Activated naive CD4-positive, alpha-beta T cell treated with anti-CD3 and anti-CD28 coated beads, Interleukin-2, amount 50 U/mL, for 16 hours (primary cell): ENCODE measurements around the gene CPAMD8.
"Not testable (repeated sequence)": the region's sequence is repeated elsewhere in the genome, so short reads cannot be mapped to it uniquely, and the experiment has no call there.

Experiments
- DNase-seq: peaks from one replicate; pipeline ENCODE4 v3.0.0-alpha.2; 2020

CPAMD8 gene

DNA sequence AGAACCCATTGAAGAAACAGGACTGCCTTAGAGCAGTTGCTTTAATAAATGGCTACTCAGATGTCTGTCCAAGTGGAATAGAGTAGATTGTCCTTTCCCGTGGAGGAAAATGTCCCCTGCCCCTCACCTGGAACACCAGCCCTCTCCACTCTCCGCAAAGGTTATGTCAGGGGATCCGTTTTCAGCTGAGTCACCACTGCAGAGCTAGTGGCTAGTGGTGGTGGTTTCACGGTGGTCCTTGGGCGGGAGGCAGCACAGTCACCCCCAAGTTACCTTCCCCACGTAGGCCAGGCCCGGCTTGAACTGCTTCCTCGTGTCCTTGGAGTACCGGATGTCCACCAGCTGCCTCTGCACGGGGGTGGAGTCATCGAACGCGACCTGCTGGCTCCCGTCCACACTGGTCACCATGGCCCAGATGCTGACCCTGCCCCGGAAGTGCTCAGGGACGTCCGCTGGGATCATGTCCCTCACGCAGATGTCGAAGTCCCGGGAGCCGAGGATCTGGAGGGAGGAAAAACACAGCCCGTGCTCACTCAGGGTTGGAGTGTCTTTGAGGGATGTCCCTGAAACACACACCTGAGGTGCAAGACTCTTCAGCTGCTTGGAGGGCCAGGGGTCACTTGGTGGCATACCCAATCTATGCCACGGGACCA is 29.6 kb downstream of the CPAMD8 start:
- not testable (repeated sequence) for DNase-seq

DNA sequence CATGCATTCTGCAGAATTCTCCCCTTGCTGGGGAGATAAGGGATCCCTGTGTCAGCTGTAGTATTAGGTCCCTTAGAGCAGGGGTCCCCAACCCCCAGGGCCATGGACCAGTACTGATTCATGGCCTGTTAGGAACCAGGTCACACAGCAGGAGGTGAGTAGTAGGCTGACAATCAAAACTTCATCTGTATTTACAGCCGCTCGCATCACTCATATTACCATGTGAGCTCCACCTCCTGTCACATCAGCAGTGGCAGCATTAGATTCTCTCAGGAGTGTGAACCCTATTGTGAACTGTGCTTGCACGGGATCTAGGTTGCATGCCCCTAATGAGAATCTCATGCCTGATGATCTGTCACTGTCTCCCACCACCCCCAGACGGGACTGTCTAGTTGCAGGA is 37.9 kb downstream of the CPAMD8 start:
- DNase-seq = no peak

DNA sequence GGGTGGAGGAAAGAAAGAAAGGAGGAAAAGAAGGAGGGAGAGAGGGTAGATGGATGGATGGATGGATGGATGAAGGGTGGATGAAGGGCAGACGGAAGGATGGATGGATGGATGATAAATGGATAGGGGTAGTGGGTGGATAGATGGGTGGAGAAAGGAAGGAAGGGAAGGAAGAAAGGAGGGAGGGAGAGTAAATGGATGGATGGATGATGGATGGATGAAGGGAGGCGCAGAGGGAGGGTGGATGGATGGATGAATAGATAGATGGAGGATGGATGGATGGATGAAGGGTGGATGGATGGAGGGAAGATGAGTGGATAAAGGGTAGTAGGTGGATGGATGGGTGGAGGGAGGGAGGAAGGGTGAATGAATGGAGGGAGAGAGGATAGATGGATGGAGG is 41.2 kb downstream of the CPAMD8 start:
- no peak for DNase-seq

DNA sequence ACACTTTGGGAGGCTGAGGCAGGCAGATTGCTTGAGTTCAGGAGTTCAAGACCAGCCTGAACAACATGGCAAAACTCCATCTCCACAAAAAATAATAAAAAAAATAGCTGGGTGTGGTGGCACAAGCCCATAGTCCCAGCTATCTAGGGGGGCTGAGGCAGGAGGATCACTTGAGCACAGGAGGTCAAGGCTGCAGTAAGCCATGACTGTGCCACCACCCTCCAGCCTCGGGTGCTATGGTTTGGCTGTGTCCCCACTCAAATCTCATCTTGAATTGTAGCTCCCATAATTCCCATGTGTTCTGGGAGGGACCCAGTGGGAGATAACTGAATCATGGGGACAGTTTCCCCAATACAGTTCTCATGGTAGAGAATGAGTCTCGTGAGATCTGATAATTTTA is 44.0 kb downstream of the CPAMD8 start:
- not testable (repeated sequence) for DNase-seq

DNA sequence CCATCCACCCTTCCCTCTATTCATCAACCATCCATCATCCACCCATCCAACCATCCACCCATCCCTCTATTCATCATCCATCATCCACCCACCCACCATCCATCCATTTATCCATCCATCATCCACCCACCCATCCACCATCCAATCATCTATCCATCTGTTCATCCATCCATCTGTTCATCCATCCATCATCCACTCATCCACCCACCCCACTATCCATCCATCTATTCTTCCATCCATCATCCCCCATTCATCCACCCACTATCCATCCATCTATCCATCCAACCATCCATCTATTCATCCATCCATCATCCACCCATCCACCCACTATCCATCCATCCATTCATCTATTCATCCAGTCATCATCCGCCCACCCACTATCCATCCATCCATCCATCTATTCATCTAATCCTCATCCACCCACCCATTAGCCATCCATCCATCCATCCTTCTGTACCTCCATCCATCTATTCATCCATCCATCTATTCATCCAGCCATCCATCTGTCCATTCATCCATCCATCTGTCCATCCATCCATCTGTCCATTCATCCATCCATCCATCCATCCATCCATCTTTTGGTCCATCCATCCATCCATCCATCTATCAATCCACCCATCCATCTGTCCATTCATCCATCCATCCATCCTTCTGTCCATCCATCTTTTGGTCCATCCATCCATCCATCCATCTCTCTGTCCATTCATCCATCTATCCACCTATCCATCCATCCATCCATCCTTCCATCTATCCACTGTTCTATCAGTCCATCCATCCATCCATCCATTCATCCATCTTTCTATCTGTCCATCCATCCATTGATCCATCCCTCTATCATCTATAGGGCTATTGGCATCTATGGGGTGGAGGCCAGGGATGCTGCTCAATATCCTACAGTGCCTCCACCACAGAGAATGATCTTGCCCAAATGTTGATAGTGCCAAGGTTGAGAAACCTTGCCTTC is 47.5 kb downstream of the CPAMD8 start:
- DNase-seq = no peak

DNA sequence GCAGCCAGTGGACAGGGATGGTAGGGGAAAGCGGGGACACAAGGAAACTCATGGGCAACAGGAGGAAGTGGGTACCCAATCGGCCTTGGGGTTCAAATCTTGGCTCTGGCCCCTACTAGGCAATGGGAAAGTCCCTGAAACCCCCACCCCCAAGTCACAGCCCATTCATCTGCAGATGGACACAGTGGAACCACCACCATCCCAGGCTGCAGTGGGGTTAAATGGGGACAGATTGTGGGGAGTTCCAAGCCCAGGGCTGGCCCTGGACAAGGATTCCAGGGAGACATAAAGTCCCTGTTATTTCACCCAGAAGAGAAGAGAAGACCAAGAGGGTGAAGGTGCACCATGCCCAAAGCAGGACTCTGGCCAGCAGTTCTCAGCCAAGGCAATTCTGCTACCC is 48.5 kb downstream of the CPAMD8 start:
- no peak for DNase-seq

DNA sequence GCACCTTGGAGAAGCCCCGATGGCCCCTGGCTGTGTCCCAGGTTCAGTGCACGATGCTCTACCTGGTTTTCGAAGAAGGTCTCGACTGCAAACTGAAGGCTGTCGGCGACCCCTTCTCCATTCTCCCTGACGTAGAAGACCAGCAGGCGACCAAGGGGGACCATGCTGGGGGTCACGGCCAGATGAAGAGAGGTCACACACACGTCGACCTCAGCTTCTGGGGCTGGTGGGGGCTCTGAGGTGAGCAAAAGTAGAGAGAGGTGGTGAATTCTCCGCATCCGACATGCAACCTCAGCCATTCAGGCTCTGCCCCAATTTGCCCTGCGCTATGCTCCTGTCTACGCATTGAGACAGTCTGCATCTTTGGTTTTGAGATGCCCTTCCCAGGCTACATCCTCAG is 49.3 kb downstream of the CPAMD8 start:
- DNase-seq = no peak

DNA sequence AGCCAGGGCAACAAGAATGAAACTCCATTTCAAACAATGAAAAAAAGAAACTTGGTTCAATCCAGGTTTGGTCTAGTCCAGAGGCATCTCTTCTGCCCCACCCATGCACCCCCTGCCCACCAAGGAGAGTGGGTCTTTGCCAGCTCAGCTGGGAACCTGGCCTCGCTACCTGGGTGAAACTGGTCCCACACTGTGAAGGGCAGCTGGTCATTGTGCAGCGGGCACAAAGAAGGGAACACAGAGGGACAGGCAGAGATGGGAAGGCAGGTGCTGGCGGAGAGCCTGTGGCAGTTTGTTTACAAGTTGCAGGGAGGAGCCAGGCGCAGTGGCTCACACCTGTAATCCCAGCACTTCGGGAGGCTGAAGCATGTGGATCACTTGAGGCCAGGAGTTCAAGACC is 50.2 kb downstream of the CPAMD8 start:
- DNase-seq = no peak

DNA sequence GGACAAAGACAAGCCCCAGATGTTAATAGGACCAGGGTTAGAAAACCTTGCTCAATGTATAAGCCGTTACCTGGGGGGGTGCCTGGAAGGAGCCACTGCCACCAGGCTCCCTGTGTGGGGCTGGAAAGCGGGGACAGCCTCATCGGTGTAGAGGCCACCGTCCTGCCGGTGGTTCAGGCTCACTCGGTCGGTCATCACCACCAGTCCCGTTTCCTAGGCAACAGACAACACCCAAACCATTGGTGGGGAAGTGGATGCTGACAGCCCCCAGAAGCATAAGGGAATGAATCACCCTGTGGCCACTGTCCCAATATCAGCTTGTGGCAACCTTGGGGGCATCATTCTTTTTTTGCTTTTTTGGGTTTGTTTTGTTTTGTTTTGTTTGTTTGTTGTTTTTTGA is 55.8 kb downstream of the CPAMD8 start:
- no peak for DNase-seq

DNA sequence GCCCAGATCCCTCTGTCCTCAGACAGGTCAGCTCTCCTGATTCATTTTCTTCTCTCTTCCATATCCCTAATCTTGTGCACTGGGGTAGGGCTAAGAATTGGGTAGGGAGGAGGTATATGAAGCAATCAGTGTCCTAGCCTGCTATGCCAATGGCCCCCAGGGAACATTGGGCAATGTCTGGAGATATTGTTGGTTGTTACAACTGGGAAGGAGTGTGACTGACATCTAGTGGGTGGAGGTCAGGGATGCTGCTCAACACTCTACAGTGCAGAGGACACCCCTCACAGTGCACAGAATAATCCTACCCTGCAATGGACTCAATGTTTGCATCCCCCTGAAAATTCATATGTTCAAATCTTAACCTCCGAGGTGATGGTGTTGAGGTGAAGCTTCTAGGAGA is 57.5 kb downstream of the CPAMD8 start:
- DNase-seq = no peak

DNA sequence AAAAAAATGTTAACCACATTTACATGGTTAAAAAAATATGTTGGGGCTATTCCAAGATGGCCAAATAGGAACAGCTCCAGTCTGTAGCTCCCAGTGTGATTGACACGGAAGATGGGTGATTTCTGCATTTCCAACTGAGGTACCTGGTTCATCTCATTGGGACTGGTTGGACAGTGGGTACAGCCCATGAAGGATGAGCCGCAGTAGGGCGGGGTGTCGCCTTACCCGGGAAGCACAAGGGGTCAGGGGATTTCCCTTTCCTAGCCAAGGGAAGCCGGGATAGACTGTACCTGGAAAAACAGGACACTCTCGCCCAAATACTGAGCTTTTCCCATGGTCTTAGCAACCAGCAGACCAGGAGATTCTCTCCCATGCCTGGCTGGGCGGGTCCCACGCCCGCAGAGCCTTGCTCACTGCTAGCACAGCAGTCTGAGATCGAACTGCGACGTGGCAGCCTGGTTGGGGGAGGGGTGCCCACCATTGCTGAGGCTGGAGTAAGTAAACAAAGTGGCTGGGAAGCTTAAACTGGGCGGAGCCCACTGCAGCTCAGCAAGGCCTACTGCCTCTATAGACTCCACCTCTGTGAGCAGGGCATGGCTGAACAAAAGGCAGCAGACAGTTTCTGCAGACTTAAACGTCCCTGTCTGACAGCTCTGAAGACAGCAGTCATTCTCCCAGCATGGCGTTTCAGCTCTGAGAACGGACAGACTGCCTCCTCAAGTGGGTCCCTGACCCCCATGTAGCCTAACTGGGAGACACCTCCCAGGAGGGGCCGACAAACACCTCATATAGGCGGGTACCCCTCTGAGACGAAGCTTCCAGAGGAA is 65.4 kb downstream of the CPAMD8 start:
- not testable (repeated sequence) for DNase-seq

DNA sequence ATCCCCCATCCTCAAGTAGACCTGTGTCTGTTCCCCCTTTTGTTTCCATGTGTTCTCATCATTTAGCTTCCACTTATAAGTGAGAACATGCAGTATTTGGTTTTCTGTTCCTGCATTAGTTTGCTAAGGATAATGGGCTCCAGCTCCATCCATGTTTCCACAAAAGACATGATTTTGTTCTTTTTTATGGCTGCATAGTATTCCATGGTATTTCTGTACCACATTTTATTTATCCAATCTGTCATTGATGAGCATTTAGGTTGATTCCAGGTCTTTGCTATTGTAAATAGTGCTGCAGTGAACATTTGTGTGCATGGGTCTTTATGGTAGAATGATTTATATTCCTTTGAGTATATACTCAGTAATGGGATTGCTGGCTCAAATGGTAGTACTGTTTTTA is 68.3 kb downstream of the CPAMD8 start:
- not testable (repeated sequence) for DNase-seq

DNA sequence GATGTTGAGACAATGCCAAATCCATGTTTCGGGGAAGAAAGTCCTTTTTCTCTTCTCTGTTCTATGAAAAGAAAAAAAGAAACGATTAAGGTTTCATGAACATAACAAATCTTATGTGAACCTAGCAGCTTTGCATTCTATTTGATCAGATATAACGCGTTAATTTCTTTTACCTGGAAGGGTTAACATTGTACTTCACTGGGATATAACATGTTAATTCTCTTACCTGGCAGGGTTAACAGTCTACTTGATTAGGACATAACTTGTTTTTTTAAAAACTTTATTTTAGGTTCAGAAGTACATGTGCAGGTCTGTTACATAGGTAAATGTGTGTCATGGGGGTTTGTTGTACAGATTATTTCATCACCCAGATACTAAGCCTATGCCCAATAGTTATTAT is 68.8 kb downstream of the CPAMD8 start:
- DNase-seq = no peak

DNA sequence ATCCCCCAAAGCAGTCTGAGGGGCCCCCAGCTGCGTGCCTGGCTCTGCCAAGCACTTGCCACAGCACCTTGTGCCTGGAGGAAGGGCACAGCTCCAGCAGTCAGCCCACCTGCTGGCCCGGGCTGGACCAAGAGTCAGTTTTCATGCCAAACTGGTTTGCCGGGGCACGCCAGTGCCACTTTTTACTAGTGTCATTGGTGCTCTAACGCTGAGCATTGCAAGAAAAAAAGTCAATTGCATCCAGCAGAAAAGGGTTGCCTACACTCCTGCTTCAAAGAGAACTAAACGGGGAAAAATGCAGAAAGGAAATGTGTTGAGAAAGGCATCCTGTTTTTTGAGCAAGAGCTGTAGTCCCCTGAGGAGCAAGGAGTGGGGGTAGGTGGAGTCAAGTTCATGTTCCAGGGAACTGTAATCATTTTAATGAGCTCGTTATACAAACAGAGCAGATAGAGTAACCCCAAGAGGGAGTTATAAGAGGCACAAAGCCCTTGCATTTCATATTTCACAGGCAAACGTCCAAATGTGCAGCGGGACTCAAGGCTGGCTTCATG is 69.4 kb downstream of the CPAMD8 start:
- no peak for DNase-seq

DNA sequence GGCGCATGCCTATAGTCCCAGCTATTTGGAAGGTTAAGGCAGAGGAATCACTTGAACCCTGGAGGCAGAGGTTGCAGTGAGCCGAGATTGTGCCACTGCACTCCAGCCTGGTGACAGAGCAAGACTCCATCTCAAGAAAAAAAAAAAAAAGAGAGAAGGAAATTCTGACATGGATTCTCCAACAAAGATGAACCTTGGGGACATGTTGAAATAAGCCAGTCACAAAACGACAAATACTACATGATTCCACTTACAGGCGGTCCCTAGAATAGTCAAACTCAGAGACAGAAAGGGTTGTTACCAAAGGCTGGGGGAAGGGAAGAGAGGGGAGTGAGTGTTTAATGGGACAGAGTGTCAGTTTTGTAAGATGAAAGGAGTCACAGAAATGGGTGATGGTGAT is 71.4 kb downstream of the CPAMD8 start:
- DNase-seq = no peak

DNA sequence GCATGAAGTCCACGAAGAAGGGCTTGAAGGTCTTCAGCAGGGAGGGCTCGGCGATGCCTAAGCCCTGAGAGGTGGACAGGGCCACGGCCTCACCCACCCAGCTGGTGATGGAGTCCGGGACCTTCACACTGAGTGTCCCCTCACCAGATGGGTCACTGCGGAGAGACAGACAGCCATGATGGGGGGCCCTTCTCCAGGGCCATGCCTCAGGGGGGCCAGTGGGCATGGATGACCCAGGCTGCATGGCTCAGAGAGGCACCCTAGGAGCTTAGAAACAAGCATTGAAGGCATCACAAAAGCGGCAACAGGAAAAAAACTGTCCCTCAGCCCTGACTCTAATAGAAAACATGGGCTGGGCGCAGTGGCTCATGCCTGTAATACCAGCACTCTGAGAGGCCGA is 74.6 kb downstream of the CPAMD8 start:
- DNase-seq = no peak

DNA sequence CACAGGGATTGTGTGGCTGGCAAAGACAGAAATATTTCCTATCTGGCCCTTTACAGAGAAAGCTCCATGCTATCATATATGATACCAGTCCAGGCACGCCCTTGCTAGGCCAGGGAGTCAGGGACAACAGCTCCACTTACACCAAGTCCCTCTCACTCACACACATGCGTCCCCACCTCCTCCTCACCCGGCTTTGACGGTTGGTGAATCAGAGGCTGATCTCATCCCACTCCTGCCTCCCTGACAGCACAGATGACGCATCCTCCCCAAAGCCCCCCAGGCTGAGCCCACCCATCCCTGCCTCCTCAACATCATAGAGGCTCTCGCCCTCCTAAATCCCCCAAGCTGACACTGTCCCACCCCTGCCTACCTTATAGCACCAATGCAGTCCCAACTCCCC is 75.1 kb downstream of the CPAMD8 start:
- DNase-seq = no peak

DNA sequence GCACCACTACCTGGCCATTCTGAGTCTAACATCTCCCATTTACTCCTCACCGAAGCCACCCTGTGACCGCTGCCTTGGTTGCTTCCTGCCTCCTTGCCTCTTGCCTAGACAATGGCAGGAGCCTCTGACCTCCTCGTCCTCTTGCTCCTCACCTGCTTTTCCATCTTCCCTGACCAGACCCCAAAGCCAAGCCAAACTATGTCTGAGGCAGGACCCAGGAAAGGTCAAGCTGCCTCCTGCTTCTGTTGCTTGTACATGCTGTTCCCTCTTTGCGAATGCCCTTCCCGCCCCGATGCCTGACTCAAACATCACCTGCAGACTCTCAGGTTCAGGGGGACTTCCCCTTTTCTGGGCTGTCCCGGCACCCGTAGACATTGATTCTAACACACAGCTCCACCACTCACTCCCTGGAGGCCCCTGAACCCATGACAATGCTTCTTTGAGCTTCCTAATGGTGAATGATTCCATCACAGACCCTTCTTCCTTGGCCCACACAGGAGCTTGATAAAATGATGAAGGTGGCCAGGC is 77.0 kb downstream of the CPAMD8 start:
- DNase-seq = no peak

DNA sequence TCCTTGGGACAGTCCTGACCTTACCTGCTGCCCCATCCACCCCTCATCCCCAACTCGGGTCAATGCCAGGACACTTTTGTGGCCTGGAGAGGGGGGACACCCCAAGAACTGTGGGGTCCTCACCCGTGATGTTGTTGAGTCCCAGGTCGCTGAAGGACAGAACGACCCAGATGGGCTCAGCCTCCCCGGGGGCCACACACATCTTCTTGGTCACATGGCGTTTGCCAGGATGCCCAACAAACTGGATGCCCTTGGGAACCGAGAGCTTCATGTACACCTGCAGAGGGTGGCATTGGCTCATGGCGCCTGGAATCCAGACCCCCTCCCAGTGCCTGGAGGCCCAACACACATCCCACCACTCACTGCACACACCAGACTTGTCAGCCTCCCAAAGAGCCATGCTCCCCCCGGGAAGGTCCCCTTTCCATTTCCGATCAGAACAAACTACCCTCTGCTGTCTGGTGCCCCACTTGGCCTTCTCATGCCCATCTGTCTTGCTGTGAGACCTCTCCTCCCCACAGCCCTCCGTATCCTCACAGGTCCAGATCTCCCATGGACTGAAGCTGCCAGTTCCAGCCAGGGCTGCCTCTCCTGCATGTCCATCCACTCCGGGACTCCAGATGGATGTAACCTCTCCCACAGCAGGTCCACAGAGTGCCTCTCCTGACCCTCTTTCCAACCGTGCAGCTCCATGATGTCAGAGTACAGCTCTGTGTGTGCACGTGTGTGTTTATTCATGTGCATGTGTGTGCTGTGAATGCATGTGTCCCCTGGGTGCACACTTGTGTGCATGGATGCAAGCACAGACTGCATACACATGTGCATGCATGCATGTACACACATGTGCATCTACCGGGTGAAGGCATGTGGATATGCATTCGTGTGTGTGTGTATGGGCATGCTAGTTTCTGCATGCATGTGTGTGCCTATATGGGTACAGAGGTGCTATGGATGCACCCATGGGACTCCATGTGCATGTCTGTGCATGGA is 79.4 kb downstream of the CPAMD8 start:
- no peak for DNase-seq

DNA sequence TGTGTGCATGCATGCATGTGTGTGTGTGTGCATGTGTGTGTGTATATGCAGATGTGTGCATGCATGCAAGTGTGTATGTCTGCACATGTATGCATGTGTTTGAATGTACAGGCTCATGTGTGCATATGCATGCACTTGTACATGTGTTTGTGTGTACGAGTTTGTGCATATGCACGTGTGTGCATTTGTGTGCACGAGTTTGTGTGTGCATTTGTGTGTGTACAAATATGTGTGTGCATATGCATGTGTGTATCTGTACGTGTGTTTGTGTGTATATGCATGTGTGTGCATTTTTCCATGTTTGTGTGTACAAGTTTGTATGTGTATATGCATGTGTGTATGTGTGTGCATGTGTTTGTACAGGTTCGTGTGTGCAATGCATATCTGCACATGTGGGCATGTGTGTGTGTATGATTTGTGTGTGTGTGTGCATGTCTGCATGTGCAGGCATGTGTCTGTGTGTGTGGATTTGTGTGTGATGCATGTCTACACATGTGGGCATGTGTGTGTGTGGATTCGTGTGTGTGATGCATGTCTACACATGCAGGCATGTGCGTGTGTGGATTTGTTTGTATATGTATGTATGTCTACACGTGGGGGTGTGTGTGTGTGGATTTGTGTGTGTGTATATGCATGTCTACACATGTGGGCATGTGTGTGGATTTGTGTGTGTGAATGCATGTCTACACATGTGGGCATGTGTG is 80.7 kb downstream of the CPAMD8 start:
- no peak for DNase-seq

DNA sequence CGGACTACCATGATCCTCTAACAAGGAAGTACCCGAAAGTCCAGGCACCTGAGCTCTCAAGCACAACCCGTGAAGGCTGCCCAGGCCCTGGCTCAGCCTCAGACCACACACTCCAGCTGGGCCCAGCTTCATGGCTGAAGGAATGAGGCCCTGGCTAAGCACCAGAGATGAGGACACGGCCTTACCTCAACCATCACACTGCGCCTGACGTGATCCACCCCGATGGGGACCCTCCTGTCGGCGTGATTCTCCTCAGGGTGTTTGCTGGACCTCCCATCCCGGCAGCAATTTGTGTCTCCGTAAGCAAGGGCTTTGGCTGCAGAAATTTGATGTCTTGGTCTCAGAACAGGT is 81.3 kb downstream of the CPAMD8 start:
- DNase-seq = no peak
